Endothelial cell (in vitro differentiated cells): ENCODE measurements around the gene GALM. TPM values are rescaled to one million over a fixed set of nuclear protein-coding genes. Genes with fewer than 3 reads are reported as not detected.
"Not testable (repeated sequence)": the region's sequence is repeated elsewhere in the genome, so short reads cannot be mapped to it uniquely, and the experiment has no call there.

Experiments used
- DNase-seq: peaks from one replicate; pipeline ENCODE4 v3.0.0; 2021; ENCODE audit warnings: low spot score
- H3K27ac Mint-ChIP-seq: one replicate; pipeline ENCODE4 v1.8.0; 2021; ENCODE audit warnings: mixed read lengths, inconsistent platforms; ENCODE audit not compliant: unreplicated experiment
- H3K27me3 Mint-ChIP-seq: one replicate; pipeline ENCODE4 v1.8.0; 2021; ENCODE audit warnings: mild to moderate bottlenecking, moderate library complexity, mixed read lengths, inconsistent platforms; ENCODE audit not compliant: unreplicated experiment
- H3K36me3 Mint-ChIP-seq: one replicate; pipeline ENCODE4 v1.8.0; 2021; ENCODE audit warnings: mild to moderate bottlenecking, low read depth, mixed read lengths, inconsistent platforms; ENCODE audit not compliant: unreplicated experiment
- H3K4me1 Mint-ChIP-seq: one replicate; pipeline ENCODE4 v1.8.0; 2021; ENCODE audit warnings: mild to moderate bottlenecking, mixed read lengths, inconsistent platforms; ENCODE audit not compliant: unreplicated experiment
- H3K4me3 Mint-ChIP-seq: one replicate; pipeline ENCODE4 v1.8.0; 2021; ENCODE audit warnings: mild to moderate bottlenecking, mixed read lengths, inconsistent platforms; ENCODE audit not compliant: unreplicated experiment
- H3K9me3 Mint-ChIP-seq: one replicate; pipeline ENCODE4 v1.8.0; 2021; ENCODE audit warnings: mixed read lengths, inconsistent platforms; ENCODE audit not compliant: unreplicated experiment
- CTCF ChIP-seq: fragments of 200-600 bp; sonication (generic); IDR thresholded peaks from one replicate; pipeline ENCODE4 v1.5.0; 2021; ENCODE audit warnings: antibody characterized with exemption; ENCODE audit not compliant: unreplicated experiment
- total RNA-seq: library from RNA; stranded (reverse); fragmentation: NEBNext Ultra II Directional; extraction: Animal tissue kit (Norgen Biotek cat#: 25700); gene quantifications from one replicate; pipeline ENCODE4 v1.2.1, GENCODE V29; 2021; ENCODE audit not compliant: unreplicated experiment

Gene GALM
- total RNA-seq, 1 donor from 2014 or later, result 13.0 TPM

DNA sequence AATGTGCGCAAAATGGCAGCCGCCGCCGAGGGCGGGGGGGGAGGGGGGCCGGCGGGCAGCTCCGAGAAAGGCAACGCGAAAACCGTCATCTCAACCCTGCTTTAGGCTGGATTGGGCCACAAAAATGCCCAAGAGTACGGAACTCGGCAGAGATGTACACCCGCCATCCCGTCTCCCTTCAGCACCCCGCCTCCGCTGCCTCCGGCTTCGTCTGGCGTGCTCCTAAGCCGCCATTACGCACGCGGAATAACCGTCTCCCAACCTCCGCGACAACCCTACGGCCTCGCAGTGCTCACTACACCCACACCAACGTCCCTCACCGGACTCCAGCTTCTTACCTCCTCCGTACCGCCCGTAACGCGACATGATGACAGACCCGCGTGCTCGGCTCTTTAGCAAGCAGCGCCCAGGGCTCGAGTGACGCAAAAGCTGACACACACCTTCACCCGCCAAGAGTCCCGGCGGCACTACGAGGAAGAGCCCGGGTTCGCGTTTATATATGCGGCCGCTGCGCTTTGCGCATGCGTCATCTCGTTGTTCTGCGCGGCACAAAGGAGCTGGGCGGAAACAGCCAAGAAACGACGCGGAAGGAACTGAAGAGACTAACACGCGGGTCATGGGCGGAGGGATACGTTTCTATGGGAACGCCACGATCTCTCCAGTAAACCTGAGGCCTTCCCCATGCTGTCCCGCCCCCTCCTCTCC lies 85.1 kb downstream of the GALM start, which contains the start of gene SRSF7:
SRSF7 (minus strand) TSS at position 471 of the 705 bp plus-strand sequence; CDS start at position 366, 105 bp downstream.
- Mint-ChIP-seq H3K4me3 (peak within 1 kb of the TSS; percentile 98), H3K4me1 (peaks cover 30% of the 10 kb centered on the region), H3K36me3 (peaks cover 40% of the 10 kb centered on the region), H3K9me3 (no peaks in the 10 kb centered on the region), H3K27me3 (peaks cover 15% of the 10 kb centered on the region), H3K27ac (peak within 1 kb of the TSS; percentile 98)
- TF ChIP-seq CTCF, result no peak
- peak; percentile 99 for DNase-seq

DNA sequence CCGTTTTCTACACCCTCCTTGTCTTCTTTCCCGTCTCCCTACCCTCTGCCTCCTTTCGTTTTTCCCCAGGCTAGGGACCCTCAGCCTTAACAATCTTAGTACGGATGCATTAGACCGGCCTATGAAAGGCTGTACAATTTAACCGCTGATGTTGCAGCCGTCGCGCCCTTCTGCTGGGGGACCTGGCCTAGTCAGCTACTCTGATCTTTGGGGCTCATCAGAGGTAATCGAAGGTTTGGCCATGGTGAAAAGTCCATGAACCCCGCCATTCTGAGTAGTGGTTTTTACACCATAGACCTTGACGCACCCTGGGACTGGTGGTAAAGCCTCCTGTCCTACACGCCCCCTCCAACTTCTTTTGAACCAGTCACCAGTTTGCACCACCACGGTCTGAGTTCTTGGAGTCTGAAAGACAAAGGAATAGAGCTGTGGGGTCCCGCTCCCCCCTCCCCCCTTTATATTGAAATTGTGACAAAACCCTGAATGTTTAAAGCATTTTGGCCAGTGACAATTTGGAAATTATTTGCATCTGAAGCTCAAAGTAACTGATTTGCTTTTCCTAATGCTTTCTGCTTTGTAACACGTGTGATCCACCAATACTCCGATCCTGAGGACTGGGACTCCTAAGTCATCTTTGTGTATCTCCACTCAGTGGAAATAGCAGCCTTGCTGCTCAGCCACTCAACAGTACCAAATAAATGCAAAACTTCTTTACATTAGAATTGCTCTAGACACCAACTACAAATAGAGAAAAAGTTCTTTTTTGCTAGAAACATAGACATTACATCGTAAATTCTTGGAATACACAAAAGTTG lies 85.9 kb downstream of the GALM start:
- Mint-ChIP-seq H3K27me3 (peaks cover 15% of the 10 kb centered on the region), H3K36me3 (peaks cover 33% of the 10 kb centered on the region), H3K4me3 (peak overlapping the region; percentile 98), H3K27ac (peak overlapping the region; percentile 98), H3K4me1 (peaks cover 30% of the 10 kb centered on the region), H3K9me3 (no peaks in the 10 kb centered on the region)
- no peak for TF ChIP-seq CTCF
- DNase-seq, result no peak

DNA sequence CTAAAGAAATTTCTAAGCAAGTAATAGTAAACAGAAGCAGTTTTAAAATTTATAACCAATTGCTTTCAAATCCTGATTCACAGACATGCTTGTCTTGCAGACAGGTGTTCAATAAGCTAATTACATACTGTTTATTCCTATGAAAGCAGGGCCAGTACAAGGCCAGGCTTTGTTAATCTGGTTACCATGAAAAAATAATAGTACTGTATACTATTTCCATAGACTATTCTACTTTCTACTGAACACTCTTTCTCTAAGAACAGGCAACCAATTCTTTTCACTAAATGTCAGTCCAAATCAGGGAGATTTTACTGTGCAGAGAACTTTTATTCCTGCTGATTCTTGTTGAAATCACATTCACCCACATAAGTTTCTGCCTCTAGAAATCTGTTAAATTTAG lies 88.1 kb downstream of the GALM start:
- no peaks in the 10 kb centered on the region for H3K9me3 Mint-ChIP-seq
- H3K27ac Mint-ChIP-seq, result no peak overlapping the region
- peaks cover 13% of the 10 kb centered on the region for H3K27me3 Mint-ChIP-seq
- H3K4me1 Mint-ChIP-seq, result peaks cover 22% of the 10 kb centered on the region
- no peak overlapping the region for H3K4me3 Mint-ChIP-seq
- no peak for TF ChIP-seq CTCF
- H3K36me3 Mint-ChIP-seq, result peaks cover 16% of the 10 kb centered on the region
- no peak for DNase-seq

- H3K9me3 Mint-ChIP-seq, result no peaks in the 10 kb centered on the region
Measured at GRCh38 chr2:38754506-38754905, 88.6 kb downstream of the GALM start.

DNA sequence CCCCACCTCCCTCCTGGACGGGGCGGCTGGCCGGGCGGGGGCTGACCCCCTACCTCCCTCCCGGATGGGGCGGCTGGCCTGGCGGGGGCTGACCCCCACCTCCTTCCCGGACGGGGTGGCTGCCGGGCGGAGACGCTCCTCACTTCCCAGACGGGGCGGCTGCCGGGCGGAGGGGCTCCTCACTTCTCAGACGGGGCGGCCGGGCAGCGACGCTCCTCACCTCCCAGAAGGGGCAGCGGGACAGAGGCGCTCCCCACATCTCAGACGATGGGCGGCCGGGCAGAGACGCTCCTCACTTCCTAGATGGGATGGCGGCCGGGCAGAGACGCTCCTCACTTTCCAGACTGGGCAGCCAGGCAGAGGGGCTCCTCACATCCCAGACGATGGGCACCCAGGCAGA lies 90.0 kb downstream of the GALM start:
- H3K4me1 Mint-ChIP-seq, result peaks cover 11% of the 10 kb centered on the region
- not testable (repeated sequence) for H3K27ac Mint-ChIP-seq, DNase-seq, H3K9me3 Mint-ChIP-seq, H3K36me3 Mint-ChIP-seq, H3K4me3 Mint-ChIP-seq
- H3K27me3 Mint-ChIP-seq, result peaks cover 13% of the 10 kb centered on the region

More at GRCh38 chr2:38754506-38754905, 88.6 kb downstream of the GALM start:
- no peak overlapping the region for H3K4me3 Mint-ChIP-seq
- no peak for DNase-seq
- H3K27me3 Mint-ChIP-seq, result peaks cover 13% of the 10 kb centered on the region
- H3K4me1 Mint-ChIP-seq, result peaks cover 19% of the 10 kb centered on the region
- TF ChIP-seq CTCF, result no peak
- peaks cover 15% of the 10 kb centered on the region for H3K36me3 Mint-ChIP-seq
- H3K27ac Mint-ChIP-seq, result no peak overlapping the region
